Activated CD8-positive, alpha-beta T cell treated with anti-CD3 and anti-CD28 coated beads, Interleukin-2, amount 10 ng/mL, durations not matched to agents 7 days and 5 days (primary cell): ENCODE results near the gene SH3RF1. TPM values are rescaled to one million over a fixed set of nuclear protein-coding genes. Genes with fewer than 3 reads are reported as not detected.
A peak's percentile ranks its signal among the peaks of the same experiment; 100 is the strongest.

Source experiments
- ATAC-seq: fragments of 150-1000 bp; cut with Tn5 transposase; one replicate; pipeline ENCODE4 v1.10.0; 2021; ENCODE audit warnings: moderate library complexity
- CTCF ChIA-PET: fragments of 350-600 bp; sonication (Branson Sonifier 250); formaldehyde crosslinking; loops from one replicate; lab custom pipeline; 2021; ENCODE audit warnings: antibody characterized with exemption; lab: Charles Lee
- POLR2A ChIA-PET: fragments of 350-600 bp; sonication (Branson Sonifier 250); formaldehyde crosslinking; loops from one replicate; lab custom pipeline; 2021; ENCODE audit warnings: antibody characterized with exemption; lab: Charles Lee
- DNase-seq: peaks from one replicate; pipeline ENCODE4 v3.0.0-alpha.2; 2020
- H3K27ac Mint-ChIP-seq: one replicate; pipeline ENCODE4 v1.8.0; 2021; ENCODE audit warnings: mild to moderate bottlenecking, mixed read lengths
- H3K27me3 Mint-ChIP-seq: one replicate; pipeline ENCODE4 v1.8.0; 2021; ENCODE audit warnings: low read depth, mixed read lengths
- H3K36me3 Mint-ChIP-seq: one replicate; pipeline ENCODE4 v1.8.0; 2021; ENCODE audit warnings: low read depth, mixed read lengths
- H3K4me1 Mint-ChIP-seq: one replicate; pipeline ENCODE4 v1.8.0; 2021; ENCODE audit warnings: low read depth, mixed read lengths
- H3K4me3 Mint-ChIP-seq: one replicate; pipeline ENCODE4 v1.8.0; 2021; ENCODE audit warnings: mild to moderate bottlenecking, mixed read lengths
- H3K9me3 Mint-ChIP-seq: one replicate; pipeline ENCODE4 v1.8.0; 2022; ENCODE audit warnings: mixed read lengths; ENCODE audit not compliant: insufficient read depth
- total RNA-seq, 2 experiments: library from RNA; stranded (reverse); gene quantifications; one replicate each; pipeline ENCODE4 v1.2.3, GENCODE V29; 2021

Gene SH3RF1
- total RNA-seq, 2 experiments from 2014 or later, result 0.08 to 0.18 TPM

- ChIA-PET POLR2A (no interaction called here), CTCF (no interaction called here)
- ATAC-seq, result no peak
- H3K27me3 Mint-ChIP-seq, result no peaks in the 10 kb centered on the region
- H3K9me3 Mint-ChIP-seq, result no peaks in the 10 kb centered on the region
- no peak overlapping the region for H3K27ac Mint-ChIP-seq
- H3K4me1 Mint-ChIP-seq, result no peaks in the 10 kb centered on the region
- no peaks in the 10 kb centered on the region for H3K36me3 Mint-ChIP-seq
- H3K4me3 Mint-ChIP-seq, result no peak overlapping the region
- no peak for DNase-seq
Measured at GRCh38 chr4:169098054-169098497, 172.7 kb downstream of the SH3RF1 start.

GRCh38 chr4:169096221-169096620 is 174.5 kb downstream of the SH3RF1 start:
- no peak for ATAC-seq
- Mint-ChIP-seq H3K36me3 (no peaks in the 10 kb centered on the region), H3K4me3 (no peak overlapping the region), H3K9me3 (no peaks in the 10 kb centered on the region), H3K27me3 (no peaks in the 10 kb centered on the region), H3K4me1 (no peaks in the 10 kb centered on the region), H3K27ac (no peak overlapping the region)
- POLR2A ChIA-PET, result no interaction called here
- DNase-seq, result no peak
- CTCF ChIA-PET, result no interaction called here

GRCh38 chr4:169094656-169095231 is 176.0 kb downstream of the SH3RF1 start:
- CTCF ChIA-PET, result no interaction called here
- DNase-seq (no peak), ATAC-seq (no peak)
- Mint-ChIP-seq H3K27ac (no peak overlapping the region), H3K9me3 (no peaks in the 10 kb centered on the region), H3K27me3 (no peaks in the 10 kb centered on the region), H3K4me1 (no peaks in the 10 kb centered on the region), H3K36me3 (no peaks in the 10 kb centered on the region), H3K4me3 (no peak overlapping the region)
- POLR2A ChIA-PET, result no interaction called here

GRCh38 chr4:169092889-169093522 is 177.8 kb downstream of the SH3RF1 start:
- peaks cover 5% of the 10 kb centered on the region for H3K9me3 Mint-ChIP-seq
- ATAC-seq (no peak), DNase-seq (no peak)
- no peaks in the 10 kb centered on the region for H3K4me1 Mint-ChIP-seq
- no peaks in the 10 kb centered on the region for H3K36me3 Mint-ChIP-seq
- ChIA-PET POLR2A (no interaction called here), CTCF (no interaction called here)
- H3K4me3 Mint-ChIP-seq, result no peak overlapping the region
- H3K27ac Mint-ChIP-seq, result no peak overlapping the region
- H3K27me3 Mint-ChIP-seq, result no peaks in the 10 kb centered on the region

GRCh38 chr4:169090484-169091215 is 180.1 kb downstream of the SH3RF1 start:
- CTCF ChIA-PET, result no interaction called here

GRCh38 chr4:169089004-169089403 is 181.8 kb downstream of the SH3RF1 start:
- no peaks in the 10 kb centered on the region for H3K4me1 Mint-ChIP-seq
- ChIA-PET CTCF (no interaction called here), POLR2A (no interaction called here)
- no peaks in the 10 kb centered on the region for H3K27me3 Mint-ChIP-seq
- ATAC-seq, result no peak
- DNase-seq, result no peak
- H3K36me3 Mint-ChIP-seq, result no peaks in the 10 kb centered on the region
- H3K4me3 Mint-ChIP-seq, result no peak overlapping the region
- H3K27ac Mint-ChIP-seq, result no peak overlapping the region
- H3K9me3 Mint-ChIP-seq, result peaks cover 5% of the 10 kb centered on the region

More at GRCh38 chr4:169090484-169091215, 180.1 kb downstream of the SH3RF1 start:
- Mint-ChIP-seq H3K27me3 (no peaks in the 10 kb centered on the region), H3K4me1 (no peaks in the 10 kb centered on the region), H3K27ac (no peak overlapping the region), H3K36me3 (no peaks in the 10 kb centered on the region), H3K9me3 (peaks cover 5% of the 10 kb centered on the region), H3K4me3 (no peak overlapping the region)
- no peak for DNase-seq
- POLR2A ChIA-PET, result no interaction called here
- no peak for ATAC-seq

- no peaks in the 10 kb centered on the region for H3K36me3 Mint-ChIP-seq
- peaks cover 5% of the 10 kb centered on the region for H3K9me3 Mint-ChIP-seq
- peaks cover 5% of the 10 kb centered on the region for H3K27me3 Mint-ChIP-seq
- no peak for ATAC-seq
- no peak overlapping the region for H3K27ac Mint-ChIP-seq
- ChIA-PET POLR2A (no interaction called here), CTCF (no interaction called here)
- no peak overlapping the region for H3K4me3 Mint-ChIP-seq
- no peak for DNase-seq
- H3K4me1 Mint-ChIP-seq, result peaks cover 6% of the 10 kb centered on the region
Measured at GRCh38 chr4:169084954-169085353, 185.8 kb downstream of the SH3RF1 start.

GRCh38 chr4:169080981-169081380 is 189.8 kb downstream of the SH3RF1 start:
- POLR2A ChIA-PET, result no interaction called here

GRCh38 chr4:169079942-169080827 is 190.6 kb downstream of the SH3RF1 start:
- H3K9me3 Mint-ChIP-seq, result no peaks in the 10 kb centered on the region
- CTCF ChIA-PET, result no interaction called here
- H3K27me3 Mint-ChIP-seq, result peaks cover 5% of the 10 kb centered on the region
- H3K4me1 Mint-ChIP-seq, result peaks cover 13% of the 10 kb centered on the region
- DNase-seq (no peak), ATAC-seq (peak; percentile 58)
- H3K4me3 Mint-ChIP-seq, result no peak overlapping the region
- H3K27ac Mint-ChIP-seq, result no peak overlapping the region
- no peaks in the 10 kb centered on the region for H3K36me3 Mint-ChIP-seq
- POLR2A ChIA-PET, result no interaction called here

More at GRCh38 chr4:169080981-169081380, 189.8 kb downstream of the SH3RF1 start:
- ATAC-seq (no peak), DNase-seq (no peak)
- Mint-ChIP-seq H3K9me3 (no peaks in the 10 kb centered on the region), H3K4me1 (peaks cover 13% of the 10 kb centered on the region), H3K36me3 (no peaks in the 10 kb centered on the region), H3K27ac (no peak overlapping the region), H3K27me3 (peaks cover 5% of the 10 kb centered on the region), H3K4me3 (no peak overlapping the region)
- CTCF ChIA-PET, result no interaction called here

GRCh38 chr4:169074117-169074516 is 196.6 kb downstream of the SH3RF1 start:
- no peaks in the 10 kb centered on the region for H3K4me1 Mint-ChIP-seq
- H3K9me3 Mint-ChIP-seq, result no peaks in the 10 kb centered on the region
- H3K27me3 Mint-ChIP-seq, result no peaks in the 10 kb centered on the region
- POLR2A ChIA-PET, result no interaction called here
- H3K36me3 Mint-ChIP-seq, result no peaks in the 10 kb centered on the region
- CTCF ChIA-PET, result no interaction called here
- DNase-seq, result no peak
- no peak for ATAC-seq
- H3K4me3 Mint-ChIP-seq, result no peak overlapping the region
- no peak overlapping the region for H3K27ac Mint-ChIP-seq

- Mint-ChIP-seq H3K9me3 (no peaks in the 10 kb centered on the region), H3K4me1 (peaks cover 8% of the 10 kb centered on the region), H3K4me3 (no peak overlapping the region), H3K36me3 (no peaks in the 10 kb centered on the region), H3K27ac (no peak overlapping the region), H3K27me3 (no peaks in the 10 kb centered on the region)
- no peak for ATAC-seq
- DNase-seq, result no peak
- CTCF ChIA-PET, result no interaction called here
- POLR2A ChIA-PET, result no interaction called here
Measured at GRCh38 chr4:169071747-169072146, 199.0 kb downstream of the SH3RF1 start.

GRCh38 chr4:169070895-169071218 is 199.9 kb downstream of the SH3RF1 start:
- CTCF ChIA-PET, result no interaction called here
- ATAC-seq, result no peak

More at GRCh38 chr4:169070895-169071218, 199.9 kb downstream of the SH3RF1 start:
- Mint-ChIP-seq H3K27ac (no peak overlapping the region), H3K9me3 (no peaks in the 10 kb centered on the region), H3K4me1 (peaks cover 8% of the 10 kb centered on the region), H3K4me3 (no peak overlapping the region), H3K36me3 (no peaks in the 10 kb centered on the region), H3K27me3 (no peaks in the 10 kb centered on the region)
- no peak for DNase-seq
- POLR2A ChIA-PET, result no interaction called here
